IMR-90 (cell line): Measurements from ENCODE around the gene RPL21. TPM values are rescaled to one million over a fixed set of nuclear protein-coding genes. Genes with fewer than 3 reads are reported as not detected.

ENCODE experiments used
- ATAC-seq: fragments of 200-7000 bp; cut with Tn5 transposase; 2 replicates; pipeline ENCODE4 v1.9.1; 2020; ENCODE audit warnings: low read depth, mild to moderate bottlenecking, moderate library complexity
- BruUV-seq: library from RNA; stranded (reverse); fragments of 400-500 nt; replicated peaks from 2 replicates; lab custom pipeline; 2021; lab: Mats Ljungman, UMichigan
- CTCF ChIA-PET: fragments of 300-600 bp; formaldehyde crosslinking; extraction: SDS; loops from one replicate; lab custom pipeline; 2021; ENCODE audit warnings: antibody characterized with exemption; lab: Yijun Ruan, JAX
- POLR2A ChIA-PET: fragments of 300-600 bp; sonication (Branson Sonifier 250); formaldehyde crosslinking; loops from one replicate; lab custom pipeline; 2022; ENCODE audit warnings: antibody characterized with exemption; ENCODE audit not compliant: unreplicated experiment; lab: Charles Lee
- DNase-seq: peaks from one replicate; pipeline ENCODE4 v3.0.0; 2013
- H2AFZ ChIP-seq: replicated peaks from 2 replicates; pipeline ENCODE3; 2013; ENCODE audit warnings: low read length, mild to moderate bottlenecking; ENCODE audit not compliant: poor library complexity
- H2AK5ac ChIP-seq: 2 replicates; pipeline ENCODE4 v1.6.1; 2013; ENCODE audit warnings: low read depth, low read length, inconsistent platforms
- H2AK9ac ChIP-seq: replicated peaks from 2 replicates; pipeline ENCODE3; 2013; ENCODE audit warnings: mild to moderate bottlenecking, low read depth, low read length, moderate library complexity; ENCODE audit not compliant: poor library complexity
- H2BK120ac ChIP-seq: 2 replicates; pipeline ENCODE4 v1.6.1; 2013; ENCODE audit warnings: low read depth, low read length, inconsistent platforms
- H2BK15ac ChIP-seq: 3 replicates; pipeline ENCODE4 v1.6.1; 2013; ENCODE audit warnings: low read depth, low read length, inconsistent platforms
- H2BK20ac ChIP-seq: 2 replicates; pipeline ENCODE4 v1.6.1; 2013; ENCODE audit warnings: low read depth, mild to moderate bottlenecking, inconsistent platforms, low read length, moderate library complexity
- H2BK5ac ChIP-seq: 2 replicates; pipeline ENCODE4 v1.6.1; 2013; ENCODE audit warnings: mild to moderate bottlenecking, low read depth, low read length, inconsistent platforms; ENCODE audit not compliant: poor library complexity, severe bottlenecking
- H3K14ac ChIP-seq: replicated peaks from 2 replicates; pipeline ENCODE4 v1.6.1; 2013; ENCODE audit warnings: low read depth, low read length, inconsistent platforms
- H3K18ac ChIP-seq: 2 replicates; pipeline ENCODE4 v1.6.1; 2013; ENCODE audit warnings: low read depth, low read length, control low read depth
- H3K23ac ChIP-seq: 2 replicates; pipeline ENCODE4 v1.6.1; 2013; ENCODE audit warnings: low read depth, low read length, inconsistent platforms
- H3K27ac ChIP-seq: 2 replicates; pipeline ENCODE4 v1.5.1; 2013; ENCODE audit warnings: mild to moderate bottlenecking, control low read depth, low read length; ENCODE audit not compliant: insufficient read depth
- H3K27me3 ChIP-seq: 2 replicates; pipeline ENCODE4 v1.6.1; 2013; ENCODE audit warnings: low read length; ENCODE audit not compliant: control insufficient read depth, insufficient read depth
- H3K36me3 ChIP-seq: 2 replicates; pipeline ENCODE4 v1.6.1; 2013; ENCODE audit warnings: low read length, mixed read lengths; ENCODE audit not compliant: control insufficient read depth, insufficient read depth
- H3K4ac ChIP-seq: 2 replicates; pipeline ENCODE4 v1.6.1; 2013; ENCODE audit warnings: low read depth, low read length, inconsistent platforms
- H3K4me1 ChIP-seq: 2 replicates; pipeline ENCODE4 v1.6.1; 2013; ENCODE audit warnings: low read length, mixed read lengths; ENCODE audit not compliant: control insufficient read depth, insufficient read depth
- H3K4me2 ChIP-seq: 2 replicates; pipeline ENCODE4 v1.6.1; 2013; ENCODE audit warnings: low read depth, mild to moderate bottlenecking, control low read depth, low read length, moderate library complexity
- H3K4me3 ChIP-seq: 2 replicates; pipeline ENCODE4 v1.5.1; 2013; ENCODE audit warnings: low read depth, mild to moderate bottlenecking, control low read depth, low read length, moderate library complexity; ENCODE audit not compliant: insufficient read depth
- H3K56ac ChIP-seq: 2 replicates; pipeline ENCODE4 v1.6.1; 2013; ENCODE audit warnings: low read length, inconsistent platforms; ENCODE audit not compliant: insufficient read depth; ENCODE audit errors: extremely low read depth
- H3K79me1 ChIP-seq, 2 experiments: 2 replicates each; pipeline ENCODE4 v1.6.1; 2013; ENCODE audit warnings: low read length in 2 of 2, inconsistent platforms in 1 of 2, low read depth in 1 of 2
- H3K9ac ChIP-seq: 2 replicates; pipeline ENCODE4 v1.6.1; 2013; ENCODE audit warnings: low read depth, low read length, control low read depth
- H3K9me1 ChIP-seq: 2 replicates; pipeline ENCODE4 v1.6.1; 2013; ENCODE audit warnings: low read length, inconsistent platforms; ENCODE audit not compliant: insufficient read depth
- H3K9me3 ChIP-seq: 2 replicates; pipeline ENCODE4 v1.6.1; 2013; ENCODE audit warnings: low read length; ENCODE audit not compliant: control insufficient read depth, insufficient read depth
- H4K20me1 ChIP-seq: 2 replicates; pipeline ENCODE4 v1.6.1; 2013; ENCODE audit warnings: low read length, inconsistent platforms; ENCODE audit not compliant: insufficient read depth
- H4K5ac ChIP-seq: 2 replicates; pipeline ENCODE4 v1.6.1; 2013; ENCODE audit warnings: mild to moderate bottlenecking, low read depth, low read length, control low read depth
- H4K8ac ChIP-seq, 2 experiments: 2 replicates each; pipeline ENCODE4 v1.6.1; 2013; ENCODE audit warnings: low read depth in 2 of 2, low read length in 2 of 2, control low read depth in 1 of 2, inconsistent platforms in 1 of 2
- H4K91ac ChIP-seq: 2 replicates; pipeline ENCODE4 v1.6.1; 2013; ENCODE audit warnings: low read depth, low read length, inconsistent platforms; ENCODE audit not compliant: insufficient read depth
- CHD1 ChIP-seq: IDR thresholded peaks from 2 replicates; pipeline ENCODE4 v1.6.1; 2012; ENCODE audit warnings: low read depth, low read length, improper control_type of control experiment
- FOS ChIP-seq: fragments of 150-350 bp; IDR thresholded peaks from 2 replicates; pipeline ENCODE4 v1.6.1; 2016; ENCODE audit warnings: low read depth, low read length
- MAZ ChIP-seq: IDR thresholded peaks from 2 replicates; pipeline ENCODE4 v1.6.1; 2012; ENCODE audit warnings: low read depth, mild to moderate bottlenecking, low read length, improper control_type of control experiment, moderate library complexity, borderline replicate concordance
- NFE2L2 ChIP-seq: fragments of 150-350 bp; IDR thresholded peaks from 2 replicates; pipeline ENCODE4 v1.6.1; 2016; ENCODE audit warnings: low read depth, mild to moderate bottlenecking, low read length
- POLR2A ChIP-seq: IDR thresholded peaks from 2 replicates; pipeline ENCODE4 v1.6.1; 2012; ENCODE audit warnings: mild to moderate bottlenecking, low read depth, low read length
- RCOR1 ChIP-seq: IDR thresholded peaks from 2 replicates; pipeline ENCODE4 v1.6.1; 2012; ENCODE audit warnings: mild to moderate bottlenecking, low read length, improper control_type of control experiment; ENCODE audit not compliant: insufficient replicate concordance
- WGBS, 2 experiments: methylation state at CpG; one replicate each; pipeline versions ENCODE4 v1.1.5 to v1.1.7; 2013; ENCODE audit warnings: missing lambda C conversion rate in 2 of 2; ENCODE audit not compliant: insufficient read length in 1 of 2; ENCODE audit errors: extremely low coverage in 2 of 2; 5-methylcytosine and 5-hydroxymethylcytosine counted together
- dilution Hi-C: fragments of 300-500 bp; cut with HindIII; formaldehyde crosslinking; loops from one replicate; pipeline ENCODE4 v1.14.3; 2018; ENCODE audit warnings: low sequenced_read_pairs; ENCODE audit not compliant: unreplicated experiment
- in situ Hi-C: fragments of 300-500 bp; cut with MboI; formaldehyde crosslinking; loops from 3 replicates; pipeline ENCODE4 v1.14.3; 2019; ENCODE audit warnings: low sequenced_read_pairs, inconsistent platforms, mixed read lengths
- intact Hi-C: fragments of 100-400 bp; cut with micrococcal nuclease; formaldehyde crosslinking; loops from 2 replicates; pipeline ENCODE4 v1.10.0; 2022
- polyA plus RNA-seq, 3 experiments: library from polyadenylated mRNA; depleted of rRNA; stranded (reverse); fragments of >200 nt; gene quantifications; 2 replicates each; pipeline ENCODE4 v1.2.3, GENCODE V29; 2012; ENCODE audit warnings: low replicate concordance in 1 of 3
- total RNA-seq: library from RNA; depleted of rRNA; stranded (reverse); fragments of >200 nt; gene quantifications from 2 replicates; pipeline ENCODE4 v1.2.3, GENCODE V29; 2012
- TF ChIP-seq, protein P1 (sequence below): conservative IDR thresholded peaks from 2 replicates; pipeline ENCODE4 v1.5.1; 2012; ENCODE audit warnings: mild to moderate bottlenecking, low read depth, low read length, improper control_type of control experiment
- TF ChIP-seq, protein P2 (sequence below): fragments of 150-350 bp; IDR thresholded peaks from 2 replicates; pipeline ENCODE4 v1.6.1; 2017; ENCODE audit warnings: mild to moderate bottlenecking, antibody characterized with exemption, low read length, low read depth
- TF ChIP-seq, protein P3 (sequence below): fragments of 150-350 bp; IDR thresholded peaks from 2 replicates; pipeline ENCODE4 v1.6.1; 2016; ENCODE audit warnings: low read depth, mild to moderate bottlenecking, low read length, moderate library complexity, borderline replicate concordance

Gene RPL21
- total and polyA plus RNA-seq, 2 of the 4 experiments (the other 2 are of a cell fraction) = 912 to 1,160 TPM

DNA sequence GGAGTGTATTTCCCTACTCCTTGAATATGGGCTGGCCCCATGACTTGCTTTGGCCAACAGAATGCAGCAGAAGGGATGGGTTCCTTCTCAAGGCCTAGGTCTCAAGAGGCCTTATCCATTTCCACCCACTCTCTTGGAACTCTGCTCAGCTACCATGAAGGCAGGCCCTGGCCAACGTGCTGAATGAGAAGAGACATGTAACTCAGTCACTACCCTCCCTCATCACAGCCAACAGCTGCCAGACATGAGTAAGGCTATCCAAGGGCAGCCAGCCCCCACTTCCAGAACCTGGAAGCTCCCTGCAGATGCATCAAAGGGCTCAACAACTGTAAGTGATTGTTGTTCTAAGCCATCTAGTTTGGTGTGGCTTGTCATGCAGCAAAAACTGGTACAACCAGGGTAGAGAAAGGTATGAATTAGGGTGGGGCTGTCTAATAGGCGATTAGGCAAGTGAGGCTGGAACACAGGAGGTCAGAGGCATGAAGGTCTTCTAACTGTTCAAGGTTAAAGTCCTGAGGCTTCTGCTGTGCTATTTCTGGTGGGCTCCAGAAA, 17.8 kb downstream of the RPL21 start:
- Histone ChIP-seq H3K4me2 (no peak overlapping the region), H3K36me3 (peaks cover 15% of the 10 kb centered on the region), H3K9me1 (peaks cover 5% of the 10 kb centered on the region), H3K23ac (0 out of 2 replicates have a peak overlapping the region, but pooled peaks have one; percentile 29), H3K18ac (no peak overlapping the region), H3K27ac (no peak overlapping the region), H2AK5ac (no peak overlapping the region), H4K8ac (no peak overlapping the region), H3K56ac (no peak overlapping the region), H2AFZ (no peak overlapping the region), H3K9ac (no peak overlapping the region), H3K9me3 (no peaks in the 10 kb centered on the region), H4K5ac (no peak overlapping the region), H3K14ac (no peak overlapping the region), H2BK15ac (no peak overlapping the region), H3K4me3 (no peak overlapping the region), H3K27me3 (no peaks in the 10 kb centered on the region), H4K20me1 (peaks cover 11% of the 10 kb centered on the region), H3K79me1 (peaks cover 16% of the 10 kb centered on the region in 2 experiments; a peak in 3 of 4 replicates), H2BK5ac (no peak overlapping the region), H3K4me1 (peaks cover 16% of the 10 kb centered on the region), H2BK20ac (no peak overlapping the region), H2BK120ac (no peak overlapping the region), H3K4ac (no peak overlapping the region; the same call in 1 of the 2 replicates), H4K91ac (no peak overlapping the region), H2AK9ac (no peak overlapping the region)
- ChIA-PET POLR2A (no interaction called here), CTCF (no interaction called here)
- dilution Hi-C loops = no loop called here
- no TSS peak for BruUV-seq
- in situ Hi-C loops = no loop called here
- TF ChIP-seq RCOR1 (no peak), POLR2A (no peak), NFE2L2 (no peak), FOS (no peak), CHD1 (no peak), MAZ (no peak)
- TF ChIP-seq, protein P1, sequence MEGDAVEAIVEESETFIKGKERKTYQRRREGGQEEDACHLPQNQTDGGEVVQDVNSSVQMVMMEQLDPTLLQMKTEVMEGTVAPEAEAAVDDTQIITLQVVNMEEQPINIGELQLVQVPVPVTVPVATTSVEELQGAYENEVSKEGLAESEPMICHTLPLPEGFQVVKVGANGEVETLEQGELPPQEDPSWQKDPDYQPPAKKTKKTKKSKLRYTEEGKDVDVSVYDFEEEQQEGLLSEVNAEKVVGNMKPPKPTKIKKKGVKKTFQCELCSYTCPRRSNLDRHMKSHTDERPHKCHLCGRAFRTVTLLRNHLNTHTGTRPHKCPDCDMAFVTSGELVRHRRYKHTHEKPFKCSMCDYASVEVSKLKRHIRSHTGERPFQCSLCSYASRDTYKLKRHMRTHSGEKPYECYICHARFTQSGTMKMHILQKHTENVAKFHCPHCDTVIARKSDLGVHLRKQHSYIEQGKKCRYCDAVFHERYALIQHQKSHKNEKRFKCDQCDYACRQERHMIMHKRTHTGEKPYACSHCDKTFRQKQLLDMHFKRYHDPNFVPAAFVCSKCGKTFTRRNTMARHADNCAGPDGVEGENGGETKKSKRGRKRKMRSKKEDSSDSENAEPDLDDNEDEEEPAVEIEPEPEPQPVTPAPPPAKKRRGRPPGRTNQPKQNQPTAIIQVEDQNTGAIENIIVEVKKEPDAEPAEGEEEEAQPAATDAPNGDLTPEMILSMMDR = no peak
- TF ChIP-seq, protein P2, sequence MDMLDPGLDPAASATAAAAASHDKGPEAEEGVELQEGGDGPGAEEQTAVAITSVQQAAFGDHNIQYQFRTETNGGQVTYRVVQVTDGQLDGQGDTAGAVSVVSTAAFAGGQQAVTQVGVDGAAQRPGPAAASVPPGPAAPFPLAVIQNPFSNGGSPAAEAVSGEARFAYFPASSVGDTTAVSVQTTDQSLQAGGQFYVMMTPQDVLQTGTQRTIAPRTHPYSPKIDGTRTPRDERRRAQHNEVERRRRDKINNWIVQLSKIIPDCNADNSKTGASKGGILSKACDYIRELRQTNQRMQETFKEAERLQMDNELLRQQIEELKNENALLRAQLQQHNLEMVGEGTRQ = no peak
- TF ChIP-seq, protein P3, sequence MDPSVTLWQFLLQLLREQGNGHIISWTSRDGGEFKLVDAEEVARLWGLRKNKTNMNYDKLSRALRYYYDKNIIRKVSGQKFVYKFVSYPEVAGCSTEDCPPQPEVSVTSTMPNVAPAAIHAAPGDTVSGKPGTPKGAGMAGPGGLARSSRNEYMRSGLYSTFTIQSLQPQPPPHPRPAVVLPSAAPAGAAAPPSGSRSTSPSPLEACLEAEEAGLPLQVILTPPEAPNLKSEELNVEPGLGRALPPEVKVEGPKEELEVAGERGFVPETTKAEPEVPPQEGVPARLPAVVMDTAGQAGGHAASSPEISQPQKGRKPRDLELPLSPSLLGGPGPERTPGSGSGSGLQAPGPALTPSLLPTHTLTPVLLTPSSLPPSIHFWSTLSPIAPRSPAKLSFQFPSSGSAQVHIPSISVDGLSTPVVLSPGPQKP = no peak
- WGBS, 2 experiments = no CpG with 5 or more reads among the region's 2 CpGs
- intact Hi-C loops = no loop called here
- DNase-seq = peak; percentile 28
- no peak for ATAC-seq
